ENCODE results near the gene TMC7. TPM values are rescaled to one million over a fixed set of nuclear protein-coding genes. Genes with fewer than 3 reads are reported as not detected.

The TMC7 gene
- total RNA-seq, 1 experiment from 2014 or later, result 4.3 TPM

GRCh38 chr16:18966791-18967190, 16.9 kb upstream of the TMC7 start:
- Histone ChIP-seq H3K23me2 (ENCODE audit: insufficient read length, low read depth, low read length, poor library complexity, severe bottlenecking) (no peaks in the 10 kb centered on the region), H4K91ac (ENCODE audit: insufficient read length, low read depth, low read length) (no peak overlapping the region), H3K9ac (ENCODE audit: extremely low read depth, insufficient read length, low read length) (no peak overlapping the region), H3K9me3 (ENCODE audit: control insufficient read depth, low read depth, low read length) (no peaks in the 10 kb centered on the region), H2AK5ac (ENCODE audit: insufficient read length, low read length) (no peak overlapping the region), H2BK12ac (ENCODE audit: insufficient read length, low read depth, low read length) (no peak overlapping the region), H3K4me2 (ENCODE audit: insufficient read depth, insufficient read length, low read length) (no peak overlapping the region), H4K20me1 (ENCODE audit: control insufficient read depth, insufficient read depth, insufficient read length) (no peaks in the 10 kb centered on the region), H3K14ac (ENCODE audit: insufficient read depth, low read length) (no peak overlapping the region), H3K27ac (ENCODE audit: insufficient read length, low read depth, low read length) (no peak overlapping the region), H4K5ac (ENCODE audit: insufficient read length, low read depth, low read length) (no peak overlapping the region), H3K23ac (ENCODE audit: insufficient read length, low read depth, low read length) (no peak overlapping the region), H2BK5ac (ENCODE audit: insufficient read length, low read length) (no peak overlapping the region), H3K18ac (ENCODE audit: insufficient read length, low read depth, low read length) (no peak overlapping the region), H3K79me2 (ENCODE audit: insufficient read depth, low read length) (no peaks in the 10 kb centered on the region), H2AFZ (ENCODE audit: low read length) (no peak overlapping the region), H3K79me1 (ENCODE audit: insufficient read depth, low read depth, low read length, poor library complexity, severe bottlenecking) (no peaks in the 10 kb centered on the region), H3K56ac (ENCODE audit: insufficient read length, low read depth, low read length) (no peak overlapping the region), H2BK15ac (ENCODE audit: low read depth, low read length) (no peak overlapping the region), H3K4ac (ENCODE audit: low read depth, low read length) (no peak overlapping the region), H2BK120ac (ENCODE audit: low read depth, low read length, poor library complexity, severe bottlenecking) (no peak overlapping the region), H3K27me3 (ENCODE audit: insufficient read depth, low read length) (no peaks in the 10 kb centered on the region), H2BK20ac (ENCODE audit: low read depth, low read length, poor library complexity, severe bottlenecking) (no peak overlapping the region), H3K4me1 (ENCODE audit: insufficient read depth, low read length) (no peaks in the 10 kb centered on the region), H4K8ac (replicated peaks; ENCODE audit: insufficient read length, low read depth, low read length) (no peak overlapping the region), H3T11ph (ENCODE audit: low read length) (no peak overlapping the region)
- Mint-ChIP-seq H3K4me3 (no peak overlapping the region), H3K27ac (no peak overlapping the region), H3K4me1 (peaks cover 9 to 11% of the 10 kb centered on the region in 2 experiments), H3K36me3 (ENCODE audit: insufficient read depth in 1 of 3, low read depth in 3 of 3) (no peaks in the 10 kb centered on the region), H3K27me3 (ENCODE audit: low read depth) (peaks cover 2% of the 10 kb centered on the region), H3K9me3 (no peaks in the 10 kb centered on the region)
- TF ChIP-seq CTCF (conservative IDR thresholded peaks at IDR 0.05), result no peak
- no peak for DNase-seq
- no CpG with 5 or more reads among the region's 5 CpGs for WGBS (ENCODE audit: extremely low coverage, insufficient read length, low lambda C conversion rate)
